Activated CD4-positive, CD25-positive, alpha-beta regulatory T cell treated with anti-CD3 and anti-CD28 coated beads, Interleukin-2, amount 50 U/mL, for 72 hours (primary cell): ENCODE data around the gene LINGO1.

ENCODE experiments used
- DNase-seq: peaks from one replicate; pipeline ENCODE4 v3.0.0; 2021

Gene LINGO1

GRCh38 chr15:77630956-77631744 lies 1.6 kb downstream of the LINGO1 start:
- no peak for DNase-seq

GRCh38 chr15:77630056-77630455 lies 2.7 kb downstream of the LINGO1 start:
- DNase-seq, result no peak

- no peak for DNase-seq
Observed at GRCh38 chr15:77629070-77630030, 3.4 kb downstream of the LINGO1 start.

- no peak for DNase-seq
Observed at GRCh38 chr15:77628010-77628409, 4.7 kb downstream of the LINGO1 start.

- no peak for DNase-seq
Observed at GRCh38 chr15:77627581-77627980, 5.1 kb downstream of the LINGO1 start.

- no peak for DNase-seq
Observed at GRCh38 chr15:77627067-77627466, 5.6 kb downstream of the LINGO1 start.

GRCh38 chr15:77626002-77626401 lies 6.7 kb downstream of the LINGO1 start:
- no peak for DNase-seq

GRCh38 chr15:77625376-77625775 lies 7.3 kb downstream of the LINGO1 start:
- no peak for DNase-seq

GRCh38 chr15:77624868-77625267 lies 7.8 kb downstream of the LINGO1 start:
- DNase-seq, result no peak

GRCh38 chr15:77623755-77624524 lies 8.8 kb downstream of the LINGO1 start:
- DNase-seq, result no peak

GRCh38 chr15:77622934-77623754 lies 9.6 kb downstream of the LINGO1 start:
- no peak for DNase-seq

- no peak for DNase-seq
Observed at GRCh38 chr15:77622209-77622933, 10.3 kb downstream of the LINGO1 start.

GRCh38 chr15:77621847-77622208 lies 10.9 kb downstream of the LINGO1 start:
- no peak for DNase-seq

- no peak for DNase-seq
Observed at GRCh38 chr15:77620960-77621647, 11.6 kb downstream of the LINGO1 start.

- no peak for DNase-seq
Observed at GRCh38 chr15:77620297-77620696, 12.4 kb downstream of the LINGO1 start.

GRCh38 chr15:77619883-77620282 lies 12.8 kb downstream of the LINGO1 start:
- DNase-seq, result no peak

- DNase-seq, result no peak
Observed at GRCh38 chr15:77617476-77618230, 15.1 kb downstream of the LINGO1 start.

GRCh38 chr15:77616072-77616471 lies 16.6 kb downstream of the LINGO1 start:
- DNase-seq, result no peak

GRCh38 chr15:77615472-77615871 lies 17.2 kb downstream of the LINGO1 start:
- DNase-seq, result no peak

- no peak for DNase-seq
Observed at GRCh38 chr15:77614251-77614806, 18.4 kb downstream of the LINGO1 start.
